DOHH2 (cell line): Measurements from ENCODE around the gene CHRNB1.

Source experiments
- CTCF ChIP-seq: fragments of 200-600 bp; sonication (generic); IDR thresholded peaks from one replicate; pipeline ENCODE4 v1.5.1; 2014; ENCODE audit warnings: antibody characterized with exemption, mild to moderate bottlenecking, low read depth, low read length; ENCODE audit not compliant: poor library complexity, severe bottlenecking
- EZH2phosphoT487 ChIP-seq: fragments of 200-600 bp; sonication (generic); IDR thresholded peaks from 2 replicates; pipeline ENCODE4 v1.6.1; 2017; ENCODE audit warnings: borderline replicate concordance, mild to moderate bottlenecking, antibody characterized with exemption, low read length, moderate library complexity, mixed read lengths

- TF ChIP-seq CTCF (no peak), EZH2phosphoT487 (no peak)
These were observed 18.5 kb upstream of the CHRNB1 start for GRCh38 chr17:7426203-7426863.
